ENCODE results near the gene BORCS8.
"Not testable (repeated sequence)": the region's sequence is repeated elsewhere in the genome, so short reads cannot be mapped to it uniquely, and the experiment has no call there.

The BORCS8 gene

GRCh38 chr19:19148504-19148903 is 43.4 kb downstream of the BORCS8 start:
- not testable (repeated sequence) for DNase-seq; H3K4me3 Mint-ChIP-seq; H3K9me3 Mint-ChIP-seq; H3K27me3 Mint-ChIP-seq; H3K27ac Mint-ChIP-seq; ATAC-seq (replicated peaks); H3K4me1 Mint-ChIP-seq (ENCODE audit: low read depth in 2 of 2)
- peaks cover 13% of the 10 kb centered on the region for H3K36me3 Mint-ChIP-seq (ENCODE audit: insufficient read depth)

- Mint-ChIP-seq H3K9me3 (no peaks in the 10 kb centered on the region), H3K4me1 (ENCODE audit: low read depth in 2 of 2) (peaks cover 0 to 1% of the 10 kb centered on the region in 2 donors), H3K27ac (no peak overlapping the region), H3K4me3 (no peak overlapping the region), H3K27me3 (no peaks in the 10 kb centered on the region), H3K36me3 (ENCODE audit: insufficient read depth) (peaks cover 13% of the 10 kb centered on the region)
- ATAC-seq (replicated peaks) (no peak), DNase-seq (no peak)
These were observed 44.6 kb downstream of the BORCS8 start for GRCh38 chr19:19147344-19147743.

GRCh38 chr19:19146865-19147264 is 45.1 kb downstream of the BORCS8 start:
- peaks cover 0 to 1% of the 10 kb centered on the region in 2 donors for H3K4me1 Mint-ChIP-seq (ENCODE audit: low read depth in 2 of 2)
- H3K4me3 Mint-ChIP-seq = no peak overlapping the region
- no peaks in the 10 kb centered on the region for H3K9me3 Mint-ChIP-seq
- DNase-seq (no peak), ATAC-seq (replicated peaks) (no peak)
- H3K36me3 Mint-ChIP-seq (ENCODE audit: insufficient read depth) = peaks cover 10% of the 10 kb centered on the region
- H3K27ac Mint-ChIP-seq = no peak overlapping the region
- no peaks in the 10 kb centered on the region for H3K27me3 Mint-ChIP-seq

- H3K4me3 Mint-ChIP-seq = no peak overlapping the region
- no peak overlapping the region for H3K27ac Mint-ChIP-seq
- peaks cover 0 to 1% of the 10 kb centered on the region in 2 donors for H3K4me1 Mint-ChIP-seq (ENCODE audit: low read depth in 2 of 2)
- peaks cover 10% of the 10 kb centered on the region for H3K36me3 Mint-ChIP-seq (ENCODE audit: insufficient read depth)
- H3K9me3 Mint-ChIP-seq = no peaks in the 10 kb centered on the region
- ATAC-seq (replicated peaks) (peak; percentile 98), DNase-seq (peak; percentile 87 to 93 (median 90))
- H3K27me3 Mint-ChIP-seq = no peaks in the 10 kb centered on the region
These were observed 46.0 kb downstream of the BORCS8 start for GRCh38 chr19:19145684-19146608.

- H3K4me1 Mint-ChIP-seq (ENCODE audit: low read depth in 2 of 2) = peaks cover 0 to 1% of the 10 kb centered on the region in 2 donors
- H3K9me3 Mint-ChIP-seq = no peaks in the 10 kb centered on the region
- ATAC-seq (replicated peaks) = no peak
- no peaks in the 10 kb centered on the region for H3K27me3 Mint-ChIP-seq
- no peak for DNase-seq
- H3K27ac Mint-ChIP-seq = no peak overlapping the region
- no peak overlapping the region for H3K4me3 Mint-ChIP-seq
- H3K36me3 Mint-ChIP-seq (ENCODE audit: insufficient read depth) = peaks cover 10% of the 10 kb centered on the region
These were observed 46.7 kb downstream of the BORCS8 start for GRCh38 chr19:19145281-19145680.

GRCh38 chr19:19142347-19142746 is 49.6 kb downstream of the BORCS8 start:
- peaks cover 15 to 17% of the 10 kb centered on the region in 2 donors for H3K4me1 Mint-ChIP-seq (ENCODE audit: low read depth in 2 of 2)
- no peak overlapping the region for H3K27ac Mint-ChIP-seq
- no peaks in the 10 kb centered on the region for H3K27me3 Mint-ChIP-seq
- no peaks in the 10 kb centered on the region for H3K9me3 Mint-ChIP-seq
- DNase-seq = no peak
- peaks cover 18% of the 10 kb centered on the region for H3K36me3 Mint-ChIP-seq (ENCODE audit: insufficient read depth)
- H3K4me3 Mint-ChIP-seq = no peak overlapping the region
- no peak for ATAC-seq (replicated peaks)

- Mint-ChIP-seq H3K27me3 (no peaks in the 10 kb centered on the region), H3K4me3 (no peak overlapping the region), H3K27ac (no peak overlapping the region), H3K9me3 (no peaks in the 10 kb centered on the region), H3K4me1 (ENCODE audit: low read depth in 2 of 2) (peaks cover 22% of the 10 kb centered on the region in 2 donors), H3K36me3 (ENCODE audit: insufficient read depth) (peaks cover 12% of the 10 kb centered on the region)
- ATAC-seq (replicated peaks) (no peak), DNase-seq (no peak)
These were observed 51.5 kb downstream of the BORCS8 start for GRCh38 chr19:19140476-19140875.

GRCh38 chr19:19139876-19140229 is 52.1 kb downstream of the BORCS8 start:
- Mint-ChIP-seq H3K4me1 (ENCODE audit: low read depth in 2 of 2) (peaks cover 22 to 24% of the 10 kb centered on the region in 2 donors), H3K4me3 (peak overlapping the region in 1 of 2 donors; percentile 22), H3K9me3 (no peaks in the 10 kb centered on the region), H3K27me3 (no peaks in the 10 kb centered on the region), H3K27ac (no peak overlapping the region), H3K36me3 (ENCODE audit: insufficient read depth) (peaks cover 12% of the 10 kb centered on the region)
- no peak for ATAC-seq (replicated peaks)
- no peak for DNase-seq

- ATAC-seq (replicated peaks) (peak; percentile 100), DNase-seq (peak; percentile 93 to 96 (median 93))
- Mint-ChIP-seq H3K4me3 (peak within 1 kb of the TSS; percentile 96 to 97), H3K36me3 (ENCODE audit: insufficient read depth) (peaks cover 12% of the 10 kb centered on the region), H3K27ac (peak within 1 kb of the TSS; percentile 95 to 97), H3K27me3 (no peaks in the 10 kb centered on the region), H3K4me1 (ENCODE audit: low read depth in 2 of 2) (peaks cover 22 to 24% of the 10 kb centered on the region in 2 donors), H3K9me3 (no peaks in the 10 kb centered on the region)
These were observed 53.6 kb downstream of the BORCS8 start, which contains the start of gene TMEM161A for GRCh38 chr19:19138109-19138981. Gene TMEM161A (minus strand): TSS chr19:19138478. CDS start chr19:19138428, 50 bp downstream.

- Mint-ChIP-seq H3K4me3 (peak overlapping the region; percentile 96 to 97), H3K27me3 (no peaks in the 10 kb centered on the region), H3K27ac (peak overlapping the region; percentile 95 to 97), H3K9me3 (no peaks in the 10 kb centered on the region), H3K4me1 (ENCODE audit: low read depth in 2 of 2) (peaks cover 22 to 24% of the 10 kb centered on the region in 2 donors), H3K36me3 (ENCODE audit: insufficient read depth) (peaks cover 12% of the 10 kb centered on the region)
- DNase-seq = no peak
- no peak for ATAC-seq (replicated peaks)
These were observed 54.3 kb downstream of the BORCS8 start for GRCh38 chr19:19137556-19138108.

GRCh38 chr19:19135713-19136112 is 56.2 kb downstream of the BORCS8 start:
- not testable (repeated sequence) for H3K27ac Mint-ChIP-seq; H3K27me3 Mint-ChIP-seq; H3K4me3 Mint-ChIP-seq; H3K9me3 Mint-ChIP-seq; DNase-seq; ATAC-seq (replicated peaks)
- Mint-ChIP-seq H3K4me1 (ENCODE audit: low read depth in 2 of 2) (peaks cover 22 to 24% of the 10 kb centered on the region in 2 donors), H3K36me3 (ENCODE audit: insufficient read depth) (peaks cover 12% of the 10 kb centered on the region)

GRCh38 chr19:19134687-19135158 is 57.2 kb downstream of the BORCS8 start:
- no peak overlapping the region for H3K4me3 Mint-ChIP-seq
- ATAC-seq (replicated peaks) (no peak), DNase-seq (peak in 1 of 3 experiments; percentile 16)
- peaks cover 12% of the 10 kb centered on the region for H3K36me3 Mint-ChIP-seq (ENCODE audit: insufficient read depth)
- H3K27me3 Mint-ChIP-seq = no peaks in the 10 kb centered on the region
- H3K27ac Mint-ChIP-seq = no peak overlapping the region
- H3K4me1 Mint-ChIP-seq (ENCODE audit: low read depth in 2 of 2) = peaks cover 22 to 24% of the 10 kb centered on the region in 2 donors
- H3K9me3 Mint-ChIP-seq = peaks cover 0 to 1% of the 10 kb centered on the region in 2 donors

- no peaks in the 10 kb centered on the region for H3K27me3 Mint-ChIP-seq
- peaks cover 22 to 24% of the 10 kb centered on the region in 2 donors for H3K4me1 Mint-ChIP-seq (ENCODE audit: low read depth in 2 of 2)
- H3K27ac Mint-ChIP-seq = no peak overlapping the region
- no peak overlapping the region for H3K4me3 Mint-ChIP-seq
- no peak for ATAC-seq (replicated peaks)
- peaks cover 11% of the 10 kb centered on the region for H3K36me3 Mint-ChIP-seq (ENCODE audit: insufficient read depth)
- no peak for DNase-seq
- H3K9me3 Mint-ChIP-seq = peaks cover 0 to 1% of the 10 kb centered on the region in 2 donors
These were observed 58.0 kb downstream of the BORCS8 start for GRCh38 chr19:19133985-19134384.
